K562 (cell line): ENCODE data around the gene FOXN1. TPM values are rescaled to one million over a fixed set of nuclear protein-coding genes. Genes with fewer than 3 reads are reported as not detected.

ENCODE experiments used
- CEBPG ChIP-seq, 3 experiments: fragments of 200-800 bp in 1 of 3; sonication (Bioruptor generic) in 1 of 3; sonication (generic) in 1 of 3; formaldehyde crosslinking in 1 of 3; IDR thresholded peaks in 2 of 3; conservative IDR thresholded peaks in 1 of 3; 2 replicates each; pipeline versions ENCODE4 v1.6.1 to v1.8.0; 2016 to 2022; ENCODE audit warnings: missing compliant biosample characterization in 2 of 3, missing genetic modification characterization in 2 of 3, mild to moderate bottlenecking in 1 of 3, missing genetic modification reagents in 1 of 3
- CHD1 ChIP-seq: fragments of 200-600 bp; sonication (generic); IDR thresholded peaks from one replicate; pipeline ENCODE4 v1.6.1; 2012; ENCODE audit warnings: mild to moderate bottlenecking, moderate library complexity, low read length, inconsistent platforms
- FOXK1 ChIP-seq: sonication (generic); formaldehyde crosslinking; IDR thresholded peaks from 2 replicates; pipeline ENCODE4 v1.8.0; 2022; ENCODE audit warnings: missing genetic modification reagents, mild to moderate bottlenecking, borderline replicate concordance
- HDAC2 ChIP-seq: fragments of 450-650 bp; IDR thresholded peaks from 2 replicates; pipeline ENCODE4 v1.6.1; 2016; ENCODE audit warnings: mild to moderate bottlenecking
- HMG20B ChIP-seq: fragments of 250-450 bp; sonication (Bioruptor Pico); IDR thresholded peaks from 2 replicates; pipeline ENCODE4 v1.5.0; 2021; ENCODE audit warnings: mild to moderate bottlenecking
- KDM1A ChIP-seq, 2 experiments: fragments of 450-650 bp; IDR thresholded peaks; 2 replicates each; pipeline ENCODE4 v1.6.1; 2016; ENCODE audit warnings: mild to moderate bottlenecking in 2 of 2
- NR2F6 ChIP-seq: fragments of 450-650 bp; formaldehyde crosslinking; IDR thresholded peaks from 2 replicates; pipeline ENCODE4 v1.4.0; 2020; ENCODE audit warnings: mild to moderate bottlenecking
- POLR2A ChIP-seq: fragments of 450-650 bp; conservative IDR thresholded peaks from 2 replicates; pipeline ENCODE4 v1.6.1; 2016
- RBM25 ChIP-seq: fragments of 200-400 bp; formaldehyde crosslinking; IDR thresholded peaks from 2 replicates; pipeline ENCODE4 v1.6.1; 2018; ENCODE audit warnings: low read length, low read depth, moderate library complexity; ENCODE audit not compliant: severe bottlenecking
- TBP ChIP-seq: optimal IDR thresholded peaks from 2 replicates; pipeline ENCODE3; 2011; ENCODE audit warnings: low read depth, low read length, improper control_type of control experiment
- ZFP36 ChIP-seq: fragments of 150-350 bp; IDR thresholded peaks from 2 replicates; pipeline ENCODE4 v1.6.1; 2018; ENCODE audit warnings: low read length, low read depth; ENCODE audit not compliant: partially characterized antibody
- ZNF23 ChIP-seq: fragments of 250-450 bp; sonication (Bioruptor Pico); IDR thresholded peaks from 2 replicates; pipeline ENCODE4 v1.4.0; 2020; ENCODE audit warnings: mild to moderate bottlenecking
- ZNF696 ChIP-seq: fragments of 250-450 bp; sonication (Bioruptor Pico); conservative IDR thresholded peaks from 2 replicates; pipeline ENCODE4 v1.4.0; 2020; ENCODE audit warnings: mild to moderate bottlenecking, moderate library complexity
- ZNF699 ChIP-seq: fragments of 250-450 bp; sonication (Bioruptor Pico); IDR thresholded peaks from 2 replicates; pipeline ENCODE4 v1.8.0; 2021; ENCODE audit warnings: mild to moderate bottlenecking, moderate library complexity; ENCODE audit not compliant: insufficient replicate concordance
- ZNF778 ChIP-seq: fragments of 450-650 bp; formaldehyde crosslinking; IDR thresholded peaks from 2 replicates; pipeline ENCODE4 v1.4.0; 2020; ENCODE audit warnings: mild to moderate bottlenecking, moderate library complexity
- polyA plus RNA-seq, 8 experiments: library from polyadenylated mRNA; depleted of rRNA in 4 of 8; stranded (reverse) in 5 of 8; unstranded in 3 of 8; fragments of >200 nt; fragmentation: Nextera tagmentation in 2 of 8; fragmentation: Illumina TruSeq in 1 of 8; extraction: Ambion mirVana in 2 of 8; extraction: Trizol in 1 of 8; gene quantifications; 2 replicates each; pipeline versions ENCODE4 v1.2.1 to v1.2.3, GENCODE V29; 2011 to 2014; ENCODE audit warnings: inconsistent platforms in 1 of 8, missing spikeins in 1 of 8
- total RNA-seq, 7 experiments: library from RNA; depleted of rRNA in 6 of 7; stranded (reverse); fragments of >200 nt in 6 of 7; fragmentation: Illumina TruSeq in 2 of 7; extraction: Trizol in 2 of 7; gene quantifications; 2 replicates each; pipeline versions ENCODE4 v1.2.1 to v1.2.3, GENCODE V29; 2011 to 2021; ENCODE audit warnings: low replicate concordance in 1 of 7
- TF ChIP-seq, protein P1 (sequence below): fragments of 450-650 bp; conservative IDR thresholded peaks from 2 replicates; pipeline ENCODE4 v1.6.1; 2016; ENCODE audit warnings: missing genetic modification characterization, low read depth, mild to moderate bottlenecking, missing compliant biosample characterization, moderate library complexity
- TF ChIP-seq, protein P2 (sequence below): fragments of 450-650 bp; IDR thresholded peaks from 2 replicates; pipeline ENCODE4 v1.6.1; 2017; ENCODE audit warnings: mild to moderate bottlenecking, moderate library complexity
- TF ChIP-seq, protein P3 (sequence below): fragments of 450-650 bp; formaldehyde crosslinking; IDR thresholded peaks from 2 replicates; pipeline ENCODE4 v1.4.0; 2020; ENCODE audit warnings: mild to moderate bottlenecking, moderate library complexity
- TF ChIP-seq, protein P4 (sequence below): fragments of 450-650 bp; IDR thresholded peaks from 2 replicates; pipeline ENCODE4 v1.6.1; 2017; ENCODE audit warnings: antibody characterized with exemption

Gene FOXN1
- total and polyA plus RNA-seq, 9 of the 15 experiments (the other 6 are each of a cell fraction or from before 2014, with no cell fraction given) = not detected

DNA sequence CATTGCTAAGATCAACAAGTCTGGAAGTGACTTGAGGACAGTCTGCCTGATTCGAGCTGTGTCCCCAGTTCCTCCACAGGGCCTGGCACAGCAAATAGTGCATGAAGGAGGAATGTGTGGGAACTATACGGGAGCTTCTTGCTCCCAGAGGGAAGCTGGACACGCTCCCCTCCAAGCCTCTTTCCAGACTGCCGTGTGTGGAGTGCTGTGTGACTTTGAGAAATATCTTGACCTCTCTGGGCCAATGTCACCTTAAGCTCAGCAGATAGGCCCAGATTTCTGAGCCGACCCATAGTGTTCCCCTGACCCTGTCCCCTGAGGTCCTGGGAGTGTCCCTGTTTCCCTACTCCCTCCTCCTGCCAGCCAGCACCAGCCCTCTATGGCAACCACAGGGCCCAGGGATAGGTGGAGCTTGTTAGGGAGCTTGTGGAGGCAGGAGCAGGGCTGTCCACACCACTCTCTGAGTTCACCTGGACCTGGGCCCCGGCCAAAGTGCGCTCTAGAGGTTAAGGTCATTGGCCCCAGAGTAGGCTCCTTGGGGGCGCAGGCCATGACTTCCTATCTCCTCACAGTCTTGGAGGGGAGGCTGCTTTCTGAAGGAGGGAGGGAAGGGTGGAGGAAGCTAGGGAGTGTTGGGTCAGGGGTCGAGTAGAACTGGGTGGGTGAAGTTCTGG, 6.3 kb upstream of the FOXN1 start (continued):
- TF ChIP-seq FOXK1 (no peak), HDAC2 (0 out of 2 replicates have a peak, but pooled peaks have one; percentile 51), POLR2A (no peak), NR2F6 (CRISPR knock-in tag) (no peak), RBM25 (peak; percentile 92), CEBPG (CRISPR knock-in tag; IDR thresholded peaks at IDR 0.05) (no peak), CEBPG (tag; conservative IDR thresholded peaks at IDR 0.05 in 1 of 2, IDR thresholded peaks at IDR 0.05 in 1 of 2) (no peak), ZNF23 (CRISPR knock-in tag) (no peak), TBP (no peak), KDM1A (IDR thresholded peaks at IDR 0.05) (peak; percentile 71 to 77), HMG20B (CRISPR knock-in tag) (no peak), ZNF778 (CRISPR knock-in tag) (no peak), CHD1 (no peak), ZNF699 (CRISPR knock-in tag) (no peak), ZFP36 (peak; percentile 82), ZNF696 (no peak)
- TF ChIP-seq, protein P1, sequence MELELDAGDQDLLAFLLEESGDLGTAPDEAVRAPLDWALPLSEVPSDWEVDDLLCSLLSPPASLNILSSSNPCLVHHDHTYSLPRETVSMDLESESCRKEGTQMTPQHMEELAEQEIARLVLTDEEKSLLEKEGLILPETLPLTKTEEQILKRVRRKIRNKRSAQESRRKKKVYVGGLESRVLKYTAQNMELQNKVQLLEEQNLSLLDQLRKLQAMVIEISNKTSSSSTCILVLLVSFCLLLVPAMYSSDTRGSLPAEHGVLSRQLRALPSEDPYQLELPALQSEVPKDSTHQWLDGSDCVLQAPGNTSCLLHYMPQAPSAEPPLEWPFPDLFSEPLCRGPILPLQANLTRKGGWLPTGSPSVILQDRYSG = no peak
- TF ChIP-seq, protein P2, sequence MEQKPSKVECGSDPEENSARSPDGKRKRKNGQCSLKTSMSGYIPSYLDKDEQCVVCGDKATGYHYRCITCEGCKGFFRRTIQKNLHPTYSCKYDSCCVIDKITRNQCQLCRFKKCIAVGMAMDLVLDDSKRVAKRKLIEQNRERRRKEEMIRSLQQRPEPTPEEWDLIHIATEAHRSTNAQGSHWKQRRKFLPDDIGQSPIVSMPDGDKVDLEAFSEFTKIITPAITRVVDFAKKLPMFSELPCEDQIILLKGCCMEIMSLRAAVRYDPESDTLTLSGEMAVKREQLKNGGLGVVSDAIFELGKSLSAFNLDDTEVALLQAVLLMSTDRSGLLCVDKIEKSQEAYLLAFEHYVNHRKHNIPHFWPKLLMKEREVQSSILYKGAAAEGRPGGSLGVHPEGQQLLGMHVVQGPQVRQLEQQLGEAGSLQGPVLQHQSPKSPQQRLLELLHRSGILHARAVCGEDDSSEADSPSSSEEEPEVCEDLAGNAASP = no peak
- TF ChIP-seq, protein P3, sequence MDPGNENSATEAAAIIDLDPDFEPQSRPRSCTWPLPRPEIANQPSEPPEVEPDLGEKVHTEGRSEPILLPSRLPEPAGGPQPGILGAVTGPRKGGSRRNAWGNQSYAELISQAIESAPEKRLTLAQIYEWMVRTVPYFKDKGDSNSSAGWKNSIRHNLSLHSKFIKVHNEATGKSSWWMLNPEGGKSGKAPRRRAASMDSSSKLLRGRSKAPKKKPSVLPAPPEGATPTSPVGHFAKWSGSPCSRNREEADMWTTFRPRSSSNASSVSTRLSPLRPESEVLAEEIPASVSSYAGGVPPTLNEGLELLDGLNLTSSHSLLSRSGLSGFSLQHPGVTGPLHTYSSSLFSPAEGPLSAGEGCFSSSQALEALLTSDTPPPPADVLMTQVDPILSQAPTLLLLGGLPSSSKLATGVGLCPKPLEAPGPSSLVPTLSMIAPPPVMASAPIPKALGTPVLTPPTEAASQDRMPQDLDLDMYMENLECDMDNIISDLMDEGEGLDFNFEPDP (CRISPR knock-in tag) = no peak
- TF ChIP-seq, protein P4, sequence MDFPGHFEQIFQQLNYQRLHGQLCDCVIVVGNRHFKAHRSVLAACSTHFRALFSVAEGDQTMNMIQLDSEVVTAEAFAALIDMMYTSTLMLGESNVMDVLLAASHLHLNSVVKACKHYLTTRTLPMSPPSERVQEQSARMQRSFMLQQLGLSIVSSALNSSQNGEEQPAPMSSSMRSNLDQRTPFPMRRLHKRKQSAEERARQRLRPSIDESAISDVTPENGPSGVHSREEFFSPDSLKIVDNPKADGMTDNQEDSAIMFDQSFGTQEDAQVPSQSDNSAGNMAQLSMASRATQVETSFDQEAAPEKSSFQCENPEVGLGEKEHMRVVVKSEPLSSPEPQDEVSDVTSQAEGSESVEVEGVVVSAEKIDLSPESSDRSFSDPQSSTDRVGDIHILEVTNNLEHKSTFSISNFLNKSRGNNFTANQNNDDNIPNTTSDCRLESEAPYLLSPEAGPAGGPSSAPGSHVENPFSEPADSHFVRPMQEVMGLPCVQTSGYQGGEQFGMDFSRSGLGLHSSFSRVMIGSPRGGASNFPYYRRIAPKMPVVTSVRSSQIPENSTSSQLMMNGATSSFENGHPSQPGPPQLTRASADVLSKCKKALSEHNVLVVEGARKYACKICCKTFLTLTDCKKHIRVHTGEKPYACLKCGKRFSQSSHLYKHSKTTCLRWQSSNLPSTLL = no peak
